WTC11 (cell line): ENCODE results near the gene LDLRAD4.

Source experiments
- CREB1 ChIP-seq: sonication (generic); formaldehyde crosslinking; IDR thresholded peaks from 2 replicates; pipeline ENCODE4 v1.8.0; 2023; ENCODE audit warnings: mild to moderate bottlenecking, missing genetic modification reagents
- RELA ChIP-seq: sonication (generic); formaldehyde crosslinking; IDR thresholded peaks from 2 replicates; pipeline ENCODE4 v1.8.1; 2022; ENCODE audit warnings: missing genetic modification reagents, mild to moderate bottlenecking, borderline replicate concordance
- ZNF263 ChIP-seq: sonication (generic); formaldehyde crosslinking; IDR thresholded peaks from 2 replicates; pipeline ENCODE4 v1.8.1; 2022; ENCODE audit warnings: low read depth, mild to moderate bottlenecking, moderate library complexity, missing genetic modification reagents
- TF ChIP-seq, protein P1 (sequence below): sonication (generic); formaldehyde crosslinking; IDR thresholded peaks from 2 replicates; pipeline ENCODE4 v1.8.0; 2022; ENCODE audit warnings: mild to moderate bottlenecking, missing genetic modification reagents

- TF ChIP-seq, protein P1, sequence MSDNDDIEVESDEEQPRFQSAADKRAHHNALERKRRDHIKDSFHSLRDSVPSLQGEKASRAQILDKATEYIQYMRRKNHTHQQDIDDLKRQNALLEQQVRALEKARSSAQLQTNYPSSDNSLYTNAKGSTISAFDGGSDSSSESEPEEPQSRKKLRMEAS (CRISPR knock-in tag), result no peak
- TF ChIP-seq RELA (CRISPR knock-in tag) (no peak), CREB1 (CRISPR knock-in tag) (no peak), ZNF263 (CRISPR knock-in tag) (no peak)
These were observed 252.8 kb downstream of the LDLRAD4 start for GRCh38 chr18:13471198-13471845.
